Ascending aorta (tissue), 2 donors: ENCODE data around the gene GCLC. TPM values are rescaled to one million over a fixed set of nuclear protein-coding genes. Genes with fewer than 3 reads are reported as not detected.

Experiments
- DNase-seq, 2 donors: peaks; one replicate each; pipeline ENCODE4 v3.0.0-alpha.2; 2019; ENCODE audit warnings: low spot score in 2 of 2
- H3K27ac ChIP-seq, 2 donors: fragments of 200-600 bp; sonication (generic); one replicate each; pipeline ENCODE4 v1.5.1; 2016 to 2017; ENCODE audit warnings: mild to moderate bottlenecking in 1 of 2
- H3K27me3 ChIP-seq: fragments of 200-600 bp; sonication (generic); one replicate; pipeline ENCODE4 v1.5.1; 2017
- H3K36me3 ChIP-seq, 2 donors: fragments of 200-600 bp; sonication (generic); one replicate each; pipeline ENCODE4 v1.5.1; 2016
- H3K4me1 ChIP-seq, 2 donors: fragments of 200-600 bp; sonication (generic); one replicate each; pipeline ENCODE4 v1.5.1; 2016 to 2017; ENCODE audit warnings: mild to moderate bottlenecking in 1 of 2
- H3K4me3 ChIP-seq, 2 donors: fragments of 200-600 bp; sonication (generic); one replicate each; pipeline ENCODE4 v1.5.1; 2016 to 2017; ENCODE audit warnings: mild to moderate bottlenecking in 1 of 2
- H3K9me3 ChIP-seq, 2 donors: fragments of 200-600 bp; sonication (generic); one replicate each; pipeline ENCODE4 v1.5.1; 2016
- CTCF ChIP-seq, 3 experiments: fragments of 200-600 bp in 2 of 3; fragments of 450-650 bp in 1 of 3; sonication (generic) in 2 of 3; IDR thresholded peaks; one replicate each; pipeline ENCODE4 v1.5.1; 2016 to 2019; ENCODE audit warnings: antibody characterized with exemption in 3 of 3, mild to moderate bottlenecking in 1 of 3, moderate library complexity in 1 of 3
- intact Hi-C: fragments of 100-400 bp; cut with DNase I; formaldehyde crosslinking; loops from one replicate; pipeline ENCODE4 v1.15.1; 2023
- total RNA-seq: library from RNA; depleted of rRNA; stranded (reverse); fragments of >200 nt; gene quantifications from one replicate; pipeline ENCODE4 v1.1.0, GENCODE V29; 2016

GCLC gene
- total RNA-seq, 1 donor from 2014 or later = 54.9 TPM

GRCh38 chr6:53513519-53513966 is 31.4 kb downstream of the GCLC start:
- intact Hi-C loops = no loop called here
- Histone ChIP-seq H3K27ac (no peak overlapping the region), H3K4me1 (no peaks in the 10 kb centered on the region)

GRCh38 chr6:53513056-53513455 is 31.8 kb downstream of the GCLC start:
- Histone ChIP-seq H3K4me1 (no peaks in the 10 kb centered on the region), H3K9me3 (no peaks in the 10 kb centered on the region), H3K36me3 (peaks cover 7 to 17% of the 10 kb centered on the region in 2 donors), H3K27ac (no peak overlapping the region), H3K27me3 (no peaks in the 10 kb centered on the region), H3K4me3 (no peak overlapping the region)
- TF ChIP-seq CTCF (IDR thresholded peaks at IDR 0.05) = no peak
- intact Hi-C loops = no loop called here
- DNase-seq = no peak

More at GRCh38 chr6:53513519-53513966, 31.4 kb downstream of the GCLC start:
- H3K36me3 ChIP-seq = peaks cover 7 to 17% of the 10 kb centered on the region in 2 donors
- no peak for TF ChIP-seq CTCF (IDR thresholded peaks at IDR 0.05)
- H3K9me3 ChIP-seq = no peaks in the 10 kb centered on the region
- H3K4me3 ChIP-seq = no peak overlapping the region
- no peak for DNase-seq
- H3K27me3 ChIP-seq = no peaks in the 10 kb centered on the region

- DNase-seq = no peak
- H3K36me3 ChIP-seq = peaks cover 7 to 17% of the 10 kb centered on the region in 2 donors
- no peak overlapping the region for H3K27ac ChIP-seq
- no peaks in the 10 kb centered on the region for H3K4me1 ChIP-seq
- TF ChIP-seq CTCF (IDR thresholded peaks at IDR 0.05) = no peak
- H3K27me3 ChIP-seq = no peaks in the 10 kb centered on the region
- intact Hi-C loops = no loop called here
- H3K4me3 ChIP-seq = no peak overlapping the region
- H3K9me3 ChIP-seq = no peaks in the 10 kb centered on the region
Observed at GRCh38 chr6:53512626-53513025, 32.3 kb downstream of the GCLC start.

GRCh38 chr6:53510746-53511145 is 34.2 kb downstream of the GCLC start:
- Histone ChIP-seq H3K4me1 (no peaks in the 10 kb centered on the region), H3K27me3 (no peaks in the 10 kb centered on the region), H3K9me3 (no peaks in the 10 kb centered on the region), H3K36me3 (peaks cover 7 to 32% of the 10 kb centered on the region in 2 donors), H3K27ac (no peak overlapping the region), H3K4me3 (no peak overlapping the region)
- DNase-seq = no peak
- no peak for TF ChIP-seq CTCF (IDR thresholded peaks at IDR 0.05)
- intact Hi-C loops = no loop called here

- no peaks in the 10 kb centered on the region for H3K9me3 ChIP-seq
- no peak overlapping the region for H3K4me3 ChIP-seq
- no peaks in the 10 kb centered on the region for H3K4me1 ChIP-seq
- H3K27me3 ChIP-seq = no peaks in the 10 kb centered on the region
- no peak for DNase-seq
- intact Hi-C loops = no loop called here
- no peak overlapping the region for H3K27ac ChIP-seq
- peaks cover 14 to 39% of the 10 kb centered on the region in 2 donors for H3K36me3 ChIP-seq
- no peak for TF ChIP-seq CTCF (IDR thresholded peaks at IDR 0.05)
Observed at GRCh38 chr6:53506872-53507271, 38.0 kb downstream of the GCLC start.

GRCh38 chr6:53504512-53504911 is 40.4 kb downstream of the GCLC start:
- H3K4me1 ChIP-seq = no peaks in the 10 kb centered on the region
- intact Hi-C loops = no loop called here
- peaks cover 12 to 52% of the 10 kb centered on the region in 2 donors for H3K36me3 ChIP-seq
- no peak overlapping the region for H3K27ac ChIP-seq
- no peak for DNase-seq
- no peaks in the 10 kb centered on the region for H3K27me3 ChIP-seq
- no peaks in the 10 kb centered on the region for H3K9me3 ChIP-seq
- no peak overlapping the region for H3K4me3 ChIP-seq
- no peak for TF ChIP-seq CTCF (IDR thresholded peaks at IDR 0.05)
